GM10266 (cell line): Measurements from ENCODE around the gene VPS26C.

Source experiments
- DNase-seq: peaks from one replicate; pipeline ENCODE4 v3.0.0; 2012; ENCODE audit errors: extremely low spot score
- CTCF ChIP-seq: IDR thresholded peaks from 2 replicates; pipeline ENCODE4 v1.5.1; 2012; ENCODE audit warnings: mild to moderate bottlenecking, low read depth; ENCODE audit not compliant: control insufficient read depth, insufficient read depth; ENCODE audit errors: missing control alignments

The VPS26C gene

GRCh38 chr21:37220433-37220980, 46.6 kb downstream of the VPS26C start:
- no peak for DNase-seq

GRCh38 chr21:37219761-37220432, 47.2 kb downstream of the VPS26C start:
- TF ChIP-seq CTCF = no peak
- DNase-seq = no peak

More at GRCh38 chr21:37220433-37220980, 46.6 kb downstream of the VPS26C start:
- TF ChIP-seq CTCF = peak; percentile 27

DNA sequence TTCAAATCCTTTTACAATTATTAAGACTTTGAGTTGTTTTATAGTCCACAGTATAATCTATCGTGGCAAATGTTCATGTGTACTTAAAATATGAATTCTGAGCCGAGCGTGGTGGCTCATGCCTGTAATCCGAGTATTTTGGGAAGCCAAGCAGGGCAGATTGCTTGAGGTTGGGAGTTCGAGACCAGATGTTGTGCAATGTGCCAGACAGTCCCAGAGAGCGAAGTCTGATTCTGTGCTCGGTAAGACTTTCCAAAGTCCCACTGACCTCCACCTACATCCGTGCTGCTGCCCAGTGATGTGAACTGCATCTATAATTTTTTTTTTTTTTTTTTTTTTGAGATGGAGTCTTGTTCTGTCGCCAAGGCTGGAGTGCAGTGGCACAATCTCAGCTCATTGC, 52.2 kb downstream of the VPS26C start:
- no peak for TF ChIP-seq CTCF
- DNase-seq = no peak

GRCh38 chr21:37210799-37211198, 56.3 kb downstream of the VPS26C start:
- DNase-seq = no peak
- TF ChIP-seq CTCF = no peak

DNA sequence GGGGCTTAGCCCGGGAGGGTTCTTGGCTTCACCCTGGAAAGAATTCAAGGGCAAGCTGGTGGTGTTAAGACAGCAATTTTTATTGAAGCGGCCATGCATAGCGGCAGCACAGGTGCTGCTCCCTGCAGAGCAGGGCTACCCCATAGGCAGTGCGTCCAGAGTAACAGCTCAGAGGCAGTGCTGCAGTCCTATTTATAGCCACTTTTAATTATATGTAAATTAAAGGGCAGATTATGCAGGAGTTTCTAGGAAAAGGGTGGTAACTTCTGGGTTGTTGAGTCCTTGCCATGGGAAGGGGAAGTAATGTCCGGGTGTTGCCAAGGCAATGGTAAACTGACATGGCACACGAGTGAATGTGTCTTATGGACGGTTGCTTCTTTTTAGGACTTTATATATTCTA, 57.0 kb downstream of the VPS26C start:
- TF ChIP-seq CTCF = no peak
- DNase-seq = no peak

GRCh38 chr21:37208741-37209225, 58.4 kb downstream of the VPS26C start:
- TF ChIP-seq CTCF = no peak
- DNase-seq = peak; percentile 73

GRCh38 chr21:37208056-37208721, 58.9 kb downstream of the VPS26C start:
- no peak for TF ChIP-seq CTCF
- peak; percentile 72 for DNase-seq
